SKM-1 (cell line): ENCODE data around the gene PRPF8.
"Not testable (repeated sequence)": the region's sequence is repeated elsewhere in the genome, so short reads cannot be mapped to it uniquely, and the experiment has no call there.

Experiments used
- DNase-seq: peaks from one replicate; lab custom pipeline; 2025; ENCODE audit not compliant: unreplicated experiment; lab: John Stamatoyannopoulos, UW

Gene PRPF8

DNA sequence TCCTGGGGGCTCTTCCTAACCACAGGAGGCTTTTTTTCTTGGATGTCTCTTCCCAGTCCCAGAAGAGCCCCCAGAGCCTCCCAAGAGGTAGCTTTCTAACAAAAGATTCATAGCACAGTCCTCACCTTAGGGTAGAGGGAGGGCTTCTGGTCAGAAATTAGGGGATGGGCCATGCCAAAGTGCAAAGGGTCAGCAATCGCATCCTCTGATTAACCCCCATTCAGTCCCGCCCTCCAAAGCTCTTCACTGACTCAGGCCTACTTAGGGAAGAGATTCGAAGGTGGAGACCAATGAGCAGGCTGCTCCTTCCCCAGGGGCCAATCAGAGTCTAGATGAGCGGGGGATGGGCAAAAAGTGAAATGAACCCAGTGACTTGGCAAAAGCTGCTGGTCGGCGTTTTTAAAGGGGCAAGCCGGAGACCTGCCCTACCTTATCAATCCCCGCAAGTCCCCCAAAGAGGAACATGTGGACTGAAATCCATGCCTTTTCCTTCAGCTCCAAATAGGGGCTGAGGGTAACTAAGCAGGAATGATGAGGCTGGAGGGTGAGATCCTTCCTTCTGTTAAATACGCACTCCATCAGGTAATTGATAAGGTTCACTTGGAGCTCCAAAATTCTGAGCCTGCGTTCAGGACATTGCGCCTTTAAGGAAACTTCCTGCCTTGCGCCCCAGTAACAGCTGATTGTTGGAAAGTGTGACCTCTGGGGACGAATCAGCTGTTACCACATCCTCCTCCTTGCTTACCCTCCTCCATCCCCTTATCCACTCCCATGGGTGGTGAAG, 32.4 kb upstream of the PRPF8 start:
- DNase-seq: peak; percentile 89

DNA sequence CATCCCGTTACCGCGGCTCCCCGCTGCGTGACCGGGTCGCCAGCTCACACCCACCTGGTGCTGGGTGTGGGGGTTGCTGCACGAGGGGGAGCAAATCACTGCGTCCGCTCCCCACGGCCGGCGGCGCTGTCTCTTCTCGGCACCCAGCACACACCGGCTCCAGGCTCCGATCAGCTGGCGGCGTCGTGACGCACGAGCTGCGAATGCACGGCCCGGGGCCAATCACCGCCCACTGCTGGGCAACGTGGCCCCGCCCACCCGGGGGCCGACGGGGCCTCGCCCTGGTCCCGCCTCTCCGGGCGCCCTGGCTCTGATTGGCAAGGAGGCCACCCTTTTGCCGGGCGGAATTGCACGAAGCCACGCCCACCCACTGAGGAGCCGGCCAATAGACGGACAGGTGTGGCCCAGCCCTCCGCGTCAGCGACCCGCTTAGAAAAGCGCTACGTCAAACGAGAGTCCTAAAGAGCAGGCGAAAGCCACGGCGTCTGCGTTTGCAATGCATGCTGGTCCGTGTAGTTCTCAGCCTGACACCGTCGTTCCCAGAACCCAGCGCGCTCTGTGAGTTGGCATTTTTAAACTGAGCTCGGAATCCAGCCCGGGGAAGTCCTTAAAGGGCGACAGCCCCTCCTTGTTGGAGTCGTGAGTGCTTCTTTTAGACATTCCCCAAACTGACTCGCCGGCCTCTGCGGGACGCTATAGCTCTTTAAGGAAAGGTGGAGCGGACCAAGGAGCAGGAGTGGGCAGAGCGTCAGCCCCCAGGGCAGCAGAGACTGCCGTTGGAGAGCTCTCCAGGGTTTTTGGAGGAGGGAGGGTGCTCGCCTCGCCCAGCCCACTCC, 31.6 kb upstream of the PRPF8 start:
- DNase-seq: peak; percentile 88

DNA sequence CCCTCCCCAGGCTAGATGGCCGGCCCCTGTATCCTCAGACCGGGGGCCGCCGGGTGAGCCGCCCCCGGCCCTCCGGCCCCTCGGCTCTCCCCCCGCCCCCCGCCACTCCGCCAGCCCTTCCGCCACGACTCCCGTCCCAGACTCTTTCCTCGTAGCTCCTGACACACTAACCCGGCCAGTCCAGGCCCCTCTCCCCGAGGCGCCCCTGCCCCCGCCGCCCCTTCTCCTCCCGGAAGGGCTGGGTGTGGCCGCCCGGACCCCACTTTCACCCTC, 31.1 kb upstream of the PRPF8 start:
- no peak for DNase-seq

DNA sequence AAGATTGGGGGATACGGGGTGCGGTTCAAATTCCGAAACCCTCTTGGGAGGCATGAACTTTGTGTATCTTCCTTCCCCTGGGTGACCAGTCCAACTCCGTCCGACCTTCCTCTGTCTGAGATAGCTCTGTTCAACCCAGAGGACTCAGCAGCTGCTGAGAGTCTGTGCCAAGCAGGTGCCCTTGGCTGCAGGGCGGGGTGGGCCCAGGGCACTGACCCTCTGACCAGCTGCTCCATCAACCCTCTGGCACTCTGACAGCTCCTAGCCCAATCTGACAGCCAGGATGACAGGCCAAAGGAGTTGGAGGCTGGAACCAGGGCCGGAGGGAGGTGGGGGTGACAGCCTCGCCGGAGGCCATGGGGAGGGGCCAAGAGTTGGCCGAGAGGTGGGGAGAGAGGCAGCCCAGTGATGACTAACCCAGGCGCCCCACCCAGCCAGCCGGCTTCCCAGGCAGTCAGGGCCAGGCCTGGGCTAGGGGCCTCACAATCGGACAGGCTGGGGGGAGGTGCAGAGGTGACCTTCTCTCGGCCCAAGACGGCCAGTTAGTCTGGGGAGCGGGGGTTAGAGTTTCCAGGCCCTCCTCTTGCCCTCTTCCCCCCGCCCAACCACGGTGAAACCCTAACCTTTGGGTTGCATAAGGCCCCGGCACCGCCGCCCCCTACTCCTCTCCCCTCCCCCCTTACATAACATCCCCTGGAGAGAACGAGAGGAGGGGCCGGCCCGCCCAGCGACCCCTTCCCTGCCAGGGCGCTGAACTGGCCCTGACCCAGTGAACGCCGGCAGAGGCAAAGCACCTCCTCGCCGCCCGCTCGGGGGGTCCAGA, 30.5 kb upstream of the PRPF8 start:
- no peak for DNase-seq

DNA sequence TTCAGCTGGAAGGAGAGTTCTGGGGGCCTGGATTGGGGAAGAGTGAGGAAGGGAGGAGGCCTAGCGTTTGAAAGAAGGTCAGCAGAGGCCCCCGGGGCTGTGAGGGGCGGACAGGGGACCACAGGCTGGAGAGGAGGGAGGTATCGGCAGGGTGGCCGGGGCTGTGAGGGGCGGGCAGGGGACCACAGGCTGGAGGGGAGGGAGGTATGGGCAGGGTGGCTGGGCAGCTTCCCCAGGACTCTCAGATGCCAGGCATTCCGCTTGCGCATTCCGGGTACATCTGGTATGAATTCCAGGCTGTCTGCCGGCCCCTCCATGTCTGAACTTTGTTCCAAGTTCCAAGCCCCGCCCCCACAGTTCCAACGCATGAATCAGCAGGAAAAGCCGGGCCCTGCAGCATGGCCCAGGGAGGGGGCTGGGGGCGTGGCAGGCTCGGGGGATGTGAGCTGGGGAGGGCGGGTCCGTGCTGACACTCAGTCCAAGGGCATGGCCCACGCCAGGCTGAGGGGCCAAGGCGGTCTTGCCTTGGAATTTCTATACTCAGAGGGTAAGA, 29.8 kb upstream of the PRPF8 start:
- DNase-seq: no peak

DNA sequence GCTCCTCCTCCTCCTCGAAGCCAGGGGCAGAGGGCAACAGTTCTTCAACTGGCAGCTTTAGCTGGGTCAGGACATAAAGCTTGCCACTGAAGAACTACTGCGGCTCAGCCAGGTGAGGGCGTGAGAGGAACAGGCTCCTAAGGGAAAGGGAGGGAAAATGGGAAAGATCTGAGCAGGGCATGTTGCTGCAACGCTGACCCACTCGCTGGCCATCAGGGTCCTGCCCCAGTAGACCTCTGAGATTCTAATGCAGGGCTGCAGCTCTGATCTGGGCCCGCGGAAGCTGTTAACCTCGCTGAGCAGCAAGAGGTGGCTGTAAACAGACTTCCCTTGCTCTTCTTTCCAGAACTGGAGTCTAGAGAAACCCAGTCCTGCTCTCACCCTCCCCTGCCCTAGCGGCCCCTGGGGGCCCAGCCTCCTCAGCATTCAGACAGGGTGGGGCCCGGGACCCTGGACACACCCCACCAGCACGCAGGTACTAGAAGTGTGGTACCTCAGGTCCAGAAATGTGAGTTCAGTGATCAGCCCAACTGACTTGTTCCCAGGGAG, 29.3 kb upstream of the PRPF8 start:
- DNase-seq: no peak

DNA sequence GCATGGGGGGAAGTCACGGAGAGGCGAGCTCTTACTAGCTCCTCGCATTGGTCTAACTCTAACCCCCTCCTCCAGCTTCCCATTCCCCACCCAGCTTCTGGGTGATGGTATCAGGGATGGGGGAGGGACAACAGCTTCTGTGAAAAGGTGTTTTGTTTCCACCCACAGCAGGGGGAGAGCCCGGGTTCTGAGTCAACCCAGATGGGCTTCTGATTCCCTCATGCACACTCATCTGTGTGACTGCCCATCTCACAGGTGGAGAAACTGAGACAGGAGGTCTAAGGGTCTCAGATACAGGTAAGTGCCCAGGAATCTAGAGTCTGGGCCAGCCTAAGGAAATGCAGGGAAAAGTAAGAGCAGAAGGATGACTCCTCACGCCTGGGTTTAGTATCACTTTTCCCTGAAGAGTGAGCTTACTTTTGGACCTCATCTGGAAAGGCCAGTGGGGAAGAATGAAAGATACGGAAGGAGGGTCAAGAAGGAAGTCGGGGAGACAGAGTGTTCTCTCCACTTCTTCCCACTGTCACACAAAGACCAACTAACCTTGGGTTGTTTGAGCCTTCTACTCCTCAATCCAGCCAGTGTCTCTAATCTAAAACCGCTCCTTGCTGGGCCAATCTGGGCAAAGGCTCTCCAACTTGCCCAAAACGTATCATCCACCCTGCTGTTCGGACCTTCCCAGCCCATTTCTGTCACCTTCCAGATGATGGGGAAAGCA, 28.7 kb upstream of the PRPF8 start:
- DNase-seq: no peak

DNA sequence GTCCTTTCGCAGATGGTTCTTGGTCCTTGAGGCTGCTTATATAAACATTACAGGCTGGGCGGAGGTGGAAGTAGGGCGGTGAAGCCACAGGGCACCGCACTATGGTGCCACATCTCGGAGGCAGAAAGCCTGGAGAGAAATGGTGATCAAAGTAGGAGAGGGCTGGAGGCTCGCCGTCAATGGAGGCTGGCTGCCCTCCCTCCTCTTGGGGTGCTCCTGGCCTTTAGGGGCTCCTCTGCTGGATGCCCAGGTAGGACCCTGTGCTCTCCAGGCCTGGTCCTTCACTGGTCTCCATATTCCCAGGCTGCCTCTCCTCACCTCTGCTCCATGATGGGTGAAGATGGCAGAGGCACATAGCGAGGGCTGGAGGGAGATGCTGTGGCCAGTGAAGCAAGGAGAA, 27.6 kb upstream of the PRPF8 start:
- no peak for DNase-seq

DNA sequence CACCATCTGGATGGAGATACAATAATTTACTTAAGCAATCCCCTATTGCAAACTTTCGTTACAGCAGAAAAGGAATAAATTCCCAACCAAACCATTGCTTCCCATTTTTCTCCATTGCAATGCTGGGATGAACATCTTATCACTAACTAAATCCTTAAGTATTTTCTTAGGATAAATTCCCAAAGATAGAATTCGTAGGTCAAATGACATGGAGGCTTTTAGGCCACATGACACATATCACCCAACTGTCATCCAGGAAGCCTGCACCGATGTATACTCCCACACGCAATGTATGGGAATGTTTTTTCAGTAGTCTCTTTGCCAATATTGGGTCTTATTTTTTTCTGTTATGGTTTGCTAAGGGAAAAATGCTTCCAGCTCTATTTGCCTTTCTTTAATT, 27.1 kb upstream of the PRPF8 start:
- no peak for DNase-seq

DNA sequence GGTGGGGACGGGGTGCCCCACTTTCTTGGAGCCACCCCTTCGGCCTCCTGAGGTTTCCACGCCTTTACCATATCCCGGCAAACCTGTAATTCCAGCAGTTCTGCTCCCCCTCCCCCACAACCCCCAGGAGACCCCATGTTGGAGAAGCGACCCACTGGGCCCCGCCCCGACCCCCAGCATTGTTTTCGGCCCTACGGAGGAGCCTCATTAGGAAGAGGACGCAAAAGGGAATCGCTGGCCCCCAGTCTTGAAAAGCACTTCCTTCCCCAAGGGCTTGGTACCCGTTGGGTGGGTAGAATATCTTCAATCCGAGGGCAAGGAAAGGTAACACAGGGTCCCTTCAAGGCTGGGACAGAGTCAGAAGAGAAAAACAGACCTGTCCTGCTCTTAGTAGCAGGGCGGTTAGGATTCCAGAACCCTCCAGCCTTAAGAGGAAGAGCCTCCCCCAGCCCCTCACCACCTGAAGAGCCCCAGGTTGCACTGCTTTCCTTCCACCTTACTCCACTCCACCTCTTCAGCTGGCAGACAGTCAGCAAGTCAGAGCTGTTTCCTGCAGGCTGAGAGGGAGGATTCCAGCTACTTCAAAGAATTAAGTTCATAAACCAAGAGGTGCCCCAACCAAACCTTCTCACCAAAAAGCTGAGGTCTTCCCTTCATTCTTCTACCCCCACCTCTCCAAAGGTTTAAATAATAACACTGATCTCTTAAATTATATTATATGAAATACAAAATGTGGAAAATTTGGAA, 26.3 kb upstream of the PRPF8 start:
- DNase-seq: no peak

DNA sequence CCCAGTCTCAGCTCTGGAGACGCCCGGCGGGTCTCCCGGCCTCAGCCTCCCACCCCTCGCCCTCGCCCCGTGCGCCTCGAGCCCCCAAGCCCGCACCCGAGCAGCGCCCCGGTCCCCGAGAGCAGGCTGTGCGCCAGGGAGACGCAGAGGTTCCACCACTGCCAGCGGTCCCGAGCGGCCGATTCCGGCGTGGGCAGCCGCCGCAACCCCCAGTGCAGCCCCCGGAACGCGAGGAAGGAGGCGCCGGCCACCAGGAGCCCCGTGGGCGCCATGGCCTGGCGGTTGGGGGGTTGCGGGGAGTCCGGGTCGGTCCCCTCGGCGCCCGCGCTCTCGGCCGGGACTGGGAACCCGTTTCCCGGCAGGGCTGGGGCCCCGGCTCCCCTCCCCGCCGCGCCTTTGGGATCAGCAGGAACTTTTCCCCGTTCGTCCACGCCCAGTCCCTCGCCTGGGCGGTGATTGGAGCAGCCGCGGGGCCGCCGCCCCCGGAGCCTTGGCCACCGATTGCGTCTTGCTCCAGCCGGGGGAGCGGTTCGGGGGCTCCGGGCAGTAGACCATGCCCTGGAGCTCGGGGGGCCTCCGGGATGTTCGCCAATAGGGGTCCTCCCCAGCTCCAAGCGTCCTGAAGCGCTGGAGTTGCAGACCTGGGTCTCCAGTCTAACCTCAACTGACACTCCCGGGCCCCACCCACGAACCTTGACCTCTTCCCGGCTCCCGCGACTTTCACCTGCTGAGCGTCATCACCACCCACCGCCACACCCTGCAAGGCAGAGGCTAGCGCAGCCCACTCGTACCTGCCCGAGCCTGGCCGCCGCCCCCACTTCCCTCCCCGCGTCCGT, 25.5 kb upstream of the PRPF8 start, which contains the start of gene TLCD2:
TSS of gene TLCD2 (minus strand) at position 407 of the 836 bp plus-strand sequence. CDS start at position 272, 135 bp downstream.
- DNase-seq: no peak

DNA sequence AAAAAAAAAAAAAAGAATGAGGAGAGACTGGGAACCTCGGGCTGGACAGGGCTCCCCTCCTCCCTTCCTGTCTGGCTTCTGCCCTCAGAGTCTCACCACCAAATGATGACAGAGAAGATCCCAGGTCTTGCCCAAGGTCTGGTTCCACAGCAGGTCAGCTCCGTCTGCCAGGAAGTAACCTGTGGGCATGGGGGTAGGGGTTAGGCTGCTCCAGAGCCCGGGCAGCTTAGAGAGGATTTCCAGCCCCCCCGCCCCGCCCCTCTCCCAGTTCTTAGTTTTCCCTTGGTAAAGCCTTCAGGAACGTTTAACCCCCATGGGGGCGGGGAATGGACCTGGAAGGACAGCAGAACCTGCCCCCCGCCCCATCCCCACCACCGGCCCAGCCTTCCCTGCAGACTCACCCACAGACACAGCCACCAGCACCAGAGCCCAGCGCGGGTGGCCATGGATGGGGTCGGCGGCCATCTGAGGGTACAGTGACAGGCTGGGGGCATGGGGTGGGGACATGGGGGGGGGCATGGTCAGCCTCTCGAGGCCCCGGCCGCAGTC, 24.8 kb upstream of the PRPF8 start:
- DNase-seq: no peak

DNA sequence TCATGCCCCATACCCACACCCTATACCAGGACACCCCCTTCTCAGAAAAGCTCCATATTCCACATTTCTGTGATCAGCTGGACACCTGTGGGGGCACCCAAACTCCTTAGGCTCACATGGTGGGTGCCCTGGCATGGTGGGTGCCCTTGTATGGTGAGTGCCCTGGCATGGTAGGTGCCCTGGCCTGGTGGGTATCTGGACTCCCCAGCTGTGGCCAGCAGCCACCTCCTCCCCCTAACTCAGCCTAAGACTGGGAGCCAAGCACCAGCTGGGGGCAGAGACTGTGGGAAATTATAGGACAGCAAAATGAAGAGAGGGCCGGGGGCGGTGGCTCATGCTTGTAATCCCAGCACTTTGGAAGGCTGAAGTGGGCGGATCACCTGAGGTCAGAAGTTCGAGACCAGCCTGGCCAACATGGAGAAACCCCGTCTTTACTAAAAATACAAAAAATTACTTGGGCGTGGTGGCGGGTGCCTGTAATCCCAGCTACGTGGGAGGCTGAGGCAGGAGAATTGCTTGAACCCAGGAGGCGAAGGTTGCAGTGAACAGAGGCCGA, 24.2 kb upstream of the PRPF8 start:
- DNase-seq: not testable (repeated sequence)

DNA sequence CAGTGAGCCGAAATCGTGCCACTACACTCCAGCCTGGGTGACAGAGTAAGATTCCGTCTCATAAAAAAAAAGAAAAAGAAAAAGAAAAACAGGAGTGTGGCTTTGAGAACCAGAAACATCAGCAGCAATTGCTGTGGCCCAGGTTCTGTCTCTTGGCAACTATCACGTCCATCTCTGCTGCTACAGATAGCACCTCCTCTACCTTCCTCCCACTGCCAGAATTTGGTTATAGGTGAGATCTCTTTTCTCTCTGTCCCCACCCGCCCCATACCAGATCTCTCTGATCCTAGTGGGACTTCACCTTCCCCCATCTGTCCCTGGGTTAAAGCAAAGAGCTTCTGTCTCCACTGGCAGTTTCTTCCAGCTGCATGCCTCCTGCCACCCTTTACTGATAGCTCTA, 22.4 kb upstream of the PRPF8 start:
- no peak for DNase-seq

DNA sequence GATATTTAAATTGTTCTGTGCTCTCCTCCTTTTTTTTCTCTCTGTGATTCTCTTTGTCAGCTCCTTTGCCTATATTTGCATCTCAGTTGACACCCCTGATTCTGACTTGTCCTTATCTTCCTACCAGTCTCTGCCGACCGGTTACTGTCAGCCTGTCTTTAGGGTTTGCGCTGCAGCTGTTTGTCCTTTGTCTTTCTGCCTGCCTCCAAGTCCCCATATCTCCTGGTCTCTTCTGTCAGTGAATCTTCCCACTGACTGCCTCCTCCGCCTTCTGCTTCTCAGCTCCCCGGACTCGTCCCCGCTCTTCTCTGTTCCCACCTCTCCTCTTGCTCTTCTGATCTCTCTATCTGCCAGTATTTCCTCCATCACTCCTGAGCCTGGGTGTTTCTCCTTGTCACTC, 20.3 kb upstream of the PRPF8 start:
- DNase-seq: no peak

DNA sequence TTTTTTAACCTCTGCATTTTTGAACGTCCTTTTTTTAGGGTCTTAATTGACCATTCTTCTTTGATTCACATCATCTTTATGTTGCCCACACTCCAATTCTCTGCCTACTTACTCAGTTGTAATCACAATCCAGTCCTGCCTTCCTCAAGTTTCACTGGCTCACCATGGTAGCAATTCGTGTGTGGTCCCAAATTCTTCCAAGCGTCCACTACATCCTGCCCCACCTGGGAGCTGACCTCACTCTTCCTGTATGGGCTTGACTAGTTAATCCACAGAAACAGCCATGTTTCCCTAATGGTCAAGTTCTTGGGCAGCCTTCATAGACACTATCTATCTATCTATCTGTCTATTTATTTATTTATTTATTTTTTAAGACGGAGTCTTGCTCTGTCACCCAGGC, 18.4 kb upstream of the PRPF8 start:
- no peak for DNase-seq

DNA sequence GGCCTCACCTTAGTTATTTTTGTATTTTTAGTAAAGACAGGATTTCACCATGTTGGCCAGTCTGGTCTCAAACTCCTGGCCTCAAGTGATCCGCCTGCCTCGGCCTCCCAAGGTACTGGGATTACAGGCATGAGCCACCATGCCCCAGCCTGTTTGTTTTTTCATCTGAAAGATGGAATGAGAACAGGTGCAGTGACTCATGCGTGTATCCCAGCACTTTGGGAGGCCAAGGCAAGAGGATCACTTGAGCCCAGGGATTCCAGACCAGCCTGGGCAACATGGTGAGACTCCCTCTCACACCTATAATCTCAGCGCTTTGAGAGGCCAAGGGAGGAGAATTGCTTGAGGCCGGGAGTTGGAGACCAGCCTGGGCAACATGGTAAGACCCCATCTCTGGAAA, 15.2 kb upstream of the PRPF8 start:
- not testable (repeated sequence) for DNase-seq

DNA sequence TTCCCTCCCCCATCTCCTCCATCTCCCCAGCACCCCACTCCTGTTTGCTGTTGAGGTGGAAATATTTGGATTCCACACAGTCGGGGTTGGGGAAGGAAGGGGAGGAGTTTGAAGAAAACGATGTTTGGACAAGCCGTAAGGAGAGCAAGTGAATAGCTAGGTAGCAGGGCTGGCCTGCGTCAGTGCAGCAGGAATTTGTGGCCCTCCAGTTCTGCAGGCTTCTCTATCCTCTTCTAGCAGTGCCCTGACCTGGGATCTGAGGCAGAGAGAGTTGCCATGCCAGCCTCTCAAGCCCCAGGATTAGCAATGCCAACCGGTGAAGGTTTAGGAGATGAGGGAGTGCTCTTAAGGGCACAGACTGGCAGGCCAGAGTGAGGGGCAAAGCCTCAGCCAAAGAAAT, 13.0 kb upstream of the PRPF8 start:
- DNase-seq: no peak
